HPDE6-E6E7 (cell line): ENCODE data around the gene GALT.
A peak's percentile ranks its signal among the peaks of the same experiment; 100 is the strongest.

Source experiments
- DNase-seq: peaks from one replicate; pipeline ENCODE4 v3.0.0; 2011; ENCODE audit warnings: missing footprints; ENCODE audit errors: extremely low spot score

The GALT gene

GRCh38 chr9:34651876-34652601 lies 5.6 kb downstream of the GALT start, which contains the start of gene IL11RA:
TSS of gene IL11RA (plus strand) at chr9:34652185. CDS start at chr9:34655218, 3,033 bp downstream.
- peak; percentile 76 for DNase-seq

- DNase-seq = no peak
These were observed 6.1 kb downstream of the GALT start for GRCh38 chr9:34652602-34653000.

- DNase-seq = no peak
These were observed 6.9 kb downstream of the GALT start for GRCh38 chr9:34653151-34654072.

- no peak for DNase-seq
These were observed 8.0 kb downstream of the GALT start for GRCh38 chr9:34654323-34655051.

GRCh38 chr9:34655394-34655793 lies 8.9 kb downstream of the GALT start:
- DNase-seq = no peak

- DNase-seq = no peak
These were observed 10.5 kb downstream of the GALT start for GRCh38 chr9:34656992-34657391.

GRCh38 chr9:34658461-34658860 lies 12.0 kb downstream of the GALT start:
- no peak for DNase-seq

GRCh38 chr9:34659592-34660253 lies 13.2 kb downstream of the GALT start:
- DNase-seq = no peak

GRCh38 chr9:34662526-34663302 lies 16.2 kb downstream of the GALT start, which contains the start of gene CCL27:
TSS of gene CCL27 (minus strand) at chr9:34662657. CDS start at chr9:34662633, 24 bp downstream.
- DNase-seq = peak; percentile 53

- DNase-seq = no peak
These were observed 16.8 kb downstream of the GALT start for GRCh38 chr9:34663303-34663605.

- DNase-seq = no peak
These were observed 18.0 kb downstream of the GALT start for GRCh38 chr9:34664281-34665066.

- no peak for DNase-seq
These were observed 18.5 kb downstream of the GALT start for GRCh38 chr9:34665067-34665380.

- peak; percentile 94 for DNase-seq
These were observed 19.1 kb downstream of the GALT start for GRCh38 chr9:34665381-34666250.

- DNase-seq = no peak
These were observed 23.5 kb downstream of the GALT start for GRCh38 chr9:34669809-34670562.

- no peak for DNase-seq
These were observed 24.8 kb downstream of the GALT start for GRCh38 chr9:34671307-34671706.

- DNase-seq = no peak
These were observed 28.0 kb downstream of the GALT start for GRCh38 chr9:34674440-34674839.

- peak; percentile 61 for DNase-seq
These were observed 28.7 kb downstream of the GALT start for GRCh38 chr9:34675048-34675714.

GRCh38 chr9:34675869-34676268 lies 29.4 kb downstream of the GALT start:
- no peak for DNase-seq
